HepG2 (cell line): ENCODE measurements around the gene IL17C. TPM values are rescaled to one million over a fixed set of nuclear protein-coding genes. Genes with fewer than 3 reads are reported as not detected.

ENCODE experiments used
- ATAC-seq: fragments of 200-7000 bp; cut with Tn5 transposase; 3 replicates; pipeline ENCODE4 v1.9.1; 2020; ENCODE audit warnings: mild to moderate bottlenecking, moderate library complexity
- BruUV-seq: library from RNA; stranded (reverse); fragments of 400-500 nt; replicated peaks from 2 replicates; lab custom pipeline; 2021; lab: Mats Ljungman, UMichigan
- CTCF ChIA-PET: fragments of 300-600 bp; formaldehyde crosslinking; extraction: SDS; loops from one replicate; lab custom pipeline; 2021; ENCODE audit warnings: low total read pairs, inconsistent platforms, low intra/inter-chr PET ratio; lab: Yijun Ruan, JAX
- POLR2A ChIA-PET: fragments of 350-600 bp; sonication (Branson Sonifier 250); formaldehyde crosslinking; loops from one replicate; lab custom pipeline; 2020; ENCODE audit warnings: antibody characterized with exemption, inconsistent platforms; lab: Yijun Ruan, JAX
- DNase-seq: peaks from one replicate; pipeline ENCODE4 v3.0.0-alpha.2; 2015; ENCODE audit warnings: low spot score
- FAIRE-seq: peaks from 3 replicates; lab custom pipeline; 2011; peaks lifted over from hg19 to GRCh38; lab: Jason Lieb, UNC
- H2AFZ ChIP-seq: one replicate; pipeline ENCODE4 v1.6.1; 2011; ENCODE audit warnings: low read length, inconsistent platforms
- H3K27ac ChIP-seq: fragments of 300-600 bp; 3 replicates; pipeline ENCODE4 v1.8.0; 2011; ENCODE audit warnings: mixed run types, mild to moderate bottlenecking, mixed read lengths, low read length, inconsistent platforms; ENCODE audit not compliant: insufficient read depth; ENCODE audit errors: extremely low read length
- H3K27me3 ChIP-seq, 2 experiments: fragments of 200-600 bp in 1 of 2; 2 replicates in 1 of 2; 3 replicates in 1 of 2; pipeline versions ENCODE4 v1.6.0 to v1.8.0; 2011; ENCODE audit warnings: low read length in 2 of 2, mild to moderate bottlenecking in 2 of 2, moderate library complexity in 2 of 2, inconsistent platforms in 1 of 2; ENCODE audit not compliant: insufficient read depth in 2 of 2, control insufficient read depth in 1 of 2
- H3K36me3 ChIP-seq, 2 experiments: fragments of 200-600 bp in 1 of 2; replicated peaks in 1 of 2; 2 replicates in 1 of 2; 3 replicates in 1 of 2; pipeline versions ENCODE4 v1.5.1 to v1.8.0; 2011; ENCODE audit warnings: low read length in 2 of 2, inconsistent platforms in 1 of 2; ENCODE audit not compliant: insufficient read depth in 2 of 2, control insufficient read depth in 1 of 2
- H3K4me1 ChIP-seq: 2 replicates; pipeline ENCODE4 v1.5.1; 2012; ENCODE audit warnings: low read length, inconsistent platforms; ENCODE audit not compliant: insufficient read depth
- H3K4me2 ChIP-seq: 2 replicates; pipeline ENCODE4 v1.6.0; 2011; ENCODE audit warnings: low read depth, low read length, inconsistent platforms
- H3K4me3 ChIP-seq, 3 experiments: fragments of 200-600 bp in 1 of 3; sonication (generic), shearing (Covaris generic) in 1 of 3; replicated peaks in 1 of 3; 2 replicates each; pipeline ENCODE4 v1.5.1; 2011 to 2016; ENCODE audit warnings: low read length in 3 of 3, inconsistent platforms in 2 of 3, low read depth in 2 of 3, mild to moderate bottlenecking in 2 of 3, control low read depth in 1 of 3, mixed read lengths in 1 of 3; ENCODE audit not compliant: insufficient read depth in 1 of 3
- H3K79me2 ChIP-seq: one replicate; pipeline ENCODE4 v1.6.1; 2011; ENCODE audit warnings: low read length, inconsistent platforms; ENCODE audit not compliant: insufficient read depth
- H3K9ac ChIP-seq: 2 replicates; pipeline ENCODE4 v1.6.0; 2011; ENCODE audit warnings: mild to moderate bottlenecking, low read depth, low read length, inconsistent platforms; ENCODE audit not compliant: insufficient read depth
- H3K9me3 ChIP-seq: 2 replicates; pipeline ENCODE4 v1.5.1; 2012; ENCODE audit warnings: mild to moderate bottlenecking, low read length
- H4K20me1 ChIP-seq: 2 replicates; pipeline ENCODE4 v1.6.0; 2011; ENCODE audit warnings: inconsistent platforms, mild to moderate bottlenecking, low read length, moderate library complexity; ENCODE audit not compliant: insufficient read depth
- CENPX ChIP-seq: sonication (generic); formaldehyde crosslinking; IDR thresholded peaks from 2 replicates; pipeline ENCODE4 v1.9.0; 2021; ENCODE audit warnings: mild to moderate bottlenecking, missing genetic modification reagents, moderate library complexity
- EHMT2 ChIP-seq: fragments of 200-600 bp; sonication (generic); IDR thresholded peaks from 2 replicates; pipeline ENCODE4 v1.7.0; 2017; ENCODE audit warnings: antibody characterized with exemption, low read depth, low read length, borderline replicate concordance
- JUND ChIP-seq: sonication (generic); formaldehyde crosslinking; IDR thresholded peaks from 2 replicates; pipeline ENCODE4 v1.8.0; 2022; ENCODE audit warnings: mild to moderate bottlenecking, missing genetic modification reagents
- KLF16 ChIP-seq, 2 experiments: sonication (generic) in 1 of 2; formaldehyde crosslinking in 1 of 2; IDR thresholded peaks; 2 replicates each; pipeline versions ENCODE4 v1.6.1 to v1.8.0; 2016 to 2023; ENCODE audit warnings: missing genetic modification reagents in 2 of 2, missing compliant biosample characterization in 1 of 2
- MXI1 ChIP-seq: IDR thresholded peaks from 3 replicates; pipeline ENCODE4 v1.6.1; 2012; ENCODE audit warnings: low read depth, low read length, inconsistent platforms, borderline replicate concordance
- NFRKB ChIP-seq: fragments of 450-650 bp; IDR thresholded peaks from 2 replicates; pipeline ENCODE4 v1.6.1; 2017
- RFX1 ChIP-seq: fragments of 450-650 bp; IDR thresholded peaks from 2 replicates; pipeline ENCODE4 v1.6.1; 2017
- TP53 ChIP-seq: sonication (generic); formaldehyde crosslinking; conservative IDR thresholded peaks from 2 replicates; pipeline ENCODE4 v1.4.0; 2020; ENCODE audit warnings: missing genetic modification reagents
- ZNF383 ChIP-seq: sonication (generic); formaldehyde crosslinking; IDR thresholded peaks from 2 replicates; pipeline ENCODE4 v1.4.0; 2020; ENCODE audit warnings: missing genetic modification reagents, mild to moderate bottlenecking, borderline replicate concordance
- ZNF446 ChIP-seq: sonication (generic); formaldehyde crosslinking; IDR thresholded peaks from 2 replicates; pipeline ENCODE4 v1.5.0; 2020; ENCODE audit warnings: mild to moderate bottlenecking, missing genetic modification reagents
- WGBS: methylation state at CpG from one replicate; pipeline ENCODE4 v1.1.6; 2017; ENCODE audit warnings: low lambda C conversion rate; 5-methylcytosine and 5-hydroxymethylcytosine counted together
- in situ Hi-C: cut with HindIII; loops from 2 replicates; pipeline ENCODE4 v1.10.0; 2017; ENCODE audit warnings: low pct_unique_long_range_greater_than_20kb; ENCODE audit not compliant: extremely low pct_ligation_motif_present
- intact Hi-C: fragments of 100-400 bp; cut with micrococcal nuclease; formaldehyde crosslinking; loops from one replicate; pipeline ENCODE4 v1.10.0; 2022; ENCODE audit not compliant: unreplicated experiment
- polyA plus RNA-seq, 8 experiments: library from polyadenylated mRNA; depleted of rRNA in 3 of 8; stranded (reverse) in 7 of 8; unstranded in 1 of 8; fragments of >200 nt; fragmentation: Illumina TruSeq in 4 of 8; extraction: Trizol in 4 of 8; gene quantifications; 2 replicates each; pipeline versions ENCODE4 v1.2.1 to v1.2.3, GENCODE V29; 2011 to 2016; ENCODE audit warnings: low read depth in 4 of 8, missing spikeins in 1 of 8, mixed read lengths in 1 of 8; ENCODE audit not compliant: insufficient read depth in 1 of 8
- total RNA-seq, 5 experiments: library from RNA; depleted of rRNA; stranded (reverse); fragments of >200 nt; fragmentation: Illumina TruSeq; extraction: Trizol; gene quantifications; 2 replicates each; pipeline ENCODE4 v1.2.3, GENCODE V29; 2016; ENCODE audit warnings: low read depth in 1 of 5
- TF ChIP-seq, protein P1 (sequence below), 2 experiments: sonication (generic) in 1 of 2; formaldehyde crosslinking in 1 of 2; IDR thresholded peaks; 2 replicates each; pipeline versions ENCODE4 v1.5.1 to v1.6.1; 2011 to 2020; ENCODE audit warnings: borderline replicate concordance in 1 of 2, low read depth in 1 of 2, low read length in 1 of 2, mild to moderate bottlenecking in 1 of 2, missing genetic modification reagents in 1 of 2, moderate library complexity in 1 of 2
- TF ChIP-seq, protein P2 (sequence below): sonication (generic); formaldehyde crosslinking; IDR thresholded peaks from 2 replicates; pipeline ENCODE4 v1.5.1; 2020; ENCODE audit warnings: mild to moderate bottlenecking, missing genetic modification reagents, moderate library complexity
- TF ChIP-seq, protein P3 (sequence below): sonication (generic); formaldehyde crosslinking; IDR thresholded peaks from 2 replicates; pipeline ENCODE4 v1.8.0; 2023; ENCODE audit warnings: mild to moderate bottlenecking, missing genetic modification reagents
- TF ChIP-seq, protein P4 (sequence below): sonication (generic); formaldehyde crosslinking; IDR thresholded peaks from 2 replicates; pipeline ENCODE4 v1.5.0; 2020; ENCODE audit warnings: mild to moderate bottlenecking, missing genetic modification reagents

IL17C gene
- total and polyA plus RNA-seq, 2 of the 13 experiments (the other 11 are each of a cell fraction or from before 2014, with no cell fraction given), result not detected

DNA sequence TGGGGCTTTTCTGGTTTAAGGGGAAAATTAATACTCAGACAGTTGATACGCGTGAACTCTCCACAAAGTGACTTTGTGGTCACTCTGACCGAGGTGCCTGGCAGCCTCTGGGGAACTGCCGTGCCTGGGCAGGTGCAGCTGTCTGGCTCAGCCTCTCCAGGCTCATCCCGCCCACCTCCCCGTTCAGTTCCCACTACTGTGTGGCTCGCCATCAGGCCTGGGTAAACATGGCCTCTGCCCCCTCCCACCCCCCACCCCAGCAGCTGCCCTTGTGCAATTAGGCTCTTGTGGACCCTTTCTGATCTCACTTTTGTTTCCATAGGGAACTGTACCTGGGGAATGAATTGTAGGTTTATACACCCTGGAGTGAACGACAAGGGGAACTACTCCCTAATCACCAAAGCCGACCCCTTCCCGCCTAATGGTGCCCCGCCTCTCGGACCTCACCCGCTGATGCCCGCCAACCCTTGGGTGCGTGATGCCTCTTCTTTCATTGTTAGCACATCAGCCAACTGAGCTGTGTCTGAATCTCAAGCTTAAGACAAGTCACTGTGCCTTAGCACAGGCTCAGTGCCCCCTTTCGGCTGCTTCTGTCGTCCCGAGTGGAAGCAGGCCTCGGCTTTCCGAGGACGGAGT is 40.4 kb upstream of the IL17C start:
- in situ Hi-C loops, result no loop called here
- Histone ChIP-seq H3K36me3 (peaks cover 33 to 56% of the 10 kb centered on the region in 2 experiments), H3K4me1 (peaks cover 43% of the 10 kb centered on the region), H3K4me3 (peak overlapping the region in 1 of 3 experiments; percentile 44; a peak in 3 of 6 replicates), H3K9me3 (no peaks in the 10 kb centered on the region), H2AFZ (no peak overlapping the region), H3K9ac (peak overlapping the region; percentile 33), H4K20me1 (peaks cover 3% of the 10 kb centered on the region), H3K27me3 (no peaks in the 10 kb centered on the region), H3K4me2 (peak overlapping the region; percentile 66), H3K79me2 (peaks cover 10% of the 10 kb centered on the region), H3K27ac (peak overlapping the region; percentile 71)
- FAIRE-seq, result peak; percentile 84
- peak; percentile 81 for DNase-seq
- WGBS, result 37% methylated on average over 21 of the region's 21 CpGs
- ChIA-PET POLR2A (interaction anchor here (0.7 to 1.8 kb wide), 5 partner anchors 20 to 110 kb away, joined by 3 to 4 read pairs (median 3); partner anchors contain the start of gene ZC3H18), CTCF (no interaction called here)
- intact Hi-C loops, result loop anchor here (5.0 kb wide), 1 partner anchor 54 kb away; the partner anchor contains the start of gene CYBA
- BruUV-seq, result no TSS peak
- peak; percentile 95 for ATAC-seq
- no peak; a peak in 1 of 4 replicates for TF ChIP-seq KLF16 (CRISPR knock-in tag; IDR thresholded peaks at IDR 0.05)
- TF ChIP-seq CENPX, result no peak
- no peak for TF ChIP-seq ZNF446
- no peak for TF ChIP-seq JUND
- no peak for TF ChIP-seq RFX1
- no peak for TF ChIP-seq ZNF383
- TF ChIP-seq, protein P1, sequence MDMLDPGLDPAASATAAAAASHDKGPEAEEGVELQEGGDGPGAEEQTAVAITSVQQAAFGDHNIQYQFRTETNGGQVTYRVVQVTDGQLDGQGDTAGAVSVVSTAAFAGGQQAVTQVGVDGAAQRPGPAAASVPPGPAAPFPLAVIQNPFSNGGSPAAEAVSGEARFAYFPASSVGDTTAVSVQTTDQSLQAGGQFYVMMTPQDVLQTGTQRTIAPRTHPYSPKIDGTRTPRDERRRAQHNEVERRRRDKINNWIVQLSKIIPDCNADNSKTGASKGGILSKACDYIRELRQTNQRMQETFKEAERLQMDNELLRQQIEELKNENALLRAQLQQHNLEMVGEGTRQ (IDR thresholded peaks at IDR 0.05; ENCODE audit: low read depth, low read length), result no peak
- TF ChIP-seq, protein P1 (CRISPR knock-in tag; IDR thresholded peaks at IDR 0.05; ENCODE audit: borderline replicate concordance), result no peak
- no peak for TF ChIP-seq TP53
- TF ChIP-seq, protein P2, sequence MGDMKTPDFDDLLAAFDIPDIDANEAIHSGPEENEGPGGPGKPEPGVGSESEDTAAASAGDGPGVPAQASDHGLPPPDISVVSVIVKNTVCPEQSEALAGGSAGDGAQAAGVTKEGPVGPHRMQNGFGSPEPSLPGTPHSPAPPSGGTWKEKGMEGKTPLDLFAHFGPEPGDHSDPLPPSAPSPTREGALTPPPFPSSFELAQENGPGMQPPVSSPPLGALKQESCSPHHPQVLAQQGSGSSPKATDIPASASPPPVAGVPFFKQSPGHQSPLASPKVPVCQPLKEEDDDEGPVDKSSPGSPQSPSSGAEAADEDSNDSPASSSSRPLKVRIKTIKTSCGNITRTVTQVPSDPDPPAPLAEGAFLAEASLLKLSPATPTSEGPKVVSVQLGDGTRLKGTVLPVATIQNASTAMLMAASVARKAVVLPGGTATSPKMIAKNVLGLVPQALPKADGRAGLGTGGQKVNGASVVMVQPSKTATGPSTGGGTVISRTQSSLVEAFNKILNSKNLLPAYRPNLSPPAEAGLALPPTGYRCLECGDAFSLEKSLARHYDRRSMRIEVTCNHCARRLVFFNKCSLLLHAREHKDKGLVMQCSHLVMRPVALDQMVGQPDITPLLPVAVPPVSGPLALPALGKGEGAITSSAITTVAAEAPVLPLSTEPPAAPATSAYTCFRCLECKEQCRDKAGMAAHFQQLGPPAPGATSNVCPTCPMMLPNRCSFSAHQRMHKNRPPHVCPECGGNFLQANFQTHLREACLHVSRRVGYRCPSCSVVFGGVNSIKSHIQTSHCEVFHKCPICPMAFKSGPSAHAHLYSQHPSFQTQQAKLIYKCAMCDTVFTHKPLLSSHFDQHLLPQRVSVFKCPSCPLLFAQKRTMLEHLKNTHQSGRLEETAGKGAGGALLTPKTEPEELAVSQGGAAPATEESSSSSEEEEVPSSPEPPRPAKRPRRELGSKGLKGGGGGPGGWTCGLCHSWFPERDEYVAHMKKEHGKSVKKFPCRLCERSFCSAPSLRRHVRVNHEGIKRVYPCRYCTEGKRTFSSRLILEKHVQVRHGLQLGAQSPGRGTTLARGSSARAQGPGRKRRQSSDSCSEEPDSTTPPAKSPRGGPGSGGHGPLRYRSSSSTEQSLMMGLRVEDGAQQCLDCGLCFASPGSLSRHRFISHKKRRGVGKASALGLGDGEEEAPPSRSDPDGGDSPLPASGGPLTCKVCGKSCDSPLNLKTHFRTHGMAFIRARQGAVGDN (CRISPR knock-in tag), result peak; percentile 81
- TF ChIP-seq NFRKB, result no peak
- TF ChIP-seq, protein P3, sequence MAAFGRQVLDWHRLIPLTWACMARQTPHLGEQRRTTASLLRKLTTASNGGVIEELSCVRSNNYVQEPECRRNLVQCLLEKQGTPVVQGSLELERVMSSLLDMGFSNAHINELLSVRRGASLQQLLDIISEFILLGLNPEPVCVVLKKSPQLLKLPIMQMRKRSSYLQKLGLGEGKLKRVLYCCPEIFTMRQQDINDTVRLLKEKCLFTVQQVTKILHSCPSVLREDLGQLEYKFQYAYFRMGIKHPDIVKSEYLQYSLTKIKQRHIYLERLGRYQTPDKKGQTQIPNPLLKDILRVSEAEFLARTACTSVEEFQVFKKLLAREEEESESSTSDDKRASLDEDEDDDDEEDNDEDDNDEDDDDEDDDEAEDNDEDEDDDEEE (CRISPR knock-in tag), result no peak
- TF ChIP-seq, protein P4, sequence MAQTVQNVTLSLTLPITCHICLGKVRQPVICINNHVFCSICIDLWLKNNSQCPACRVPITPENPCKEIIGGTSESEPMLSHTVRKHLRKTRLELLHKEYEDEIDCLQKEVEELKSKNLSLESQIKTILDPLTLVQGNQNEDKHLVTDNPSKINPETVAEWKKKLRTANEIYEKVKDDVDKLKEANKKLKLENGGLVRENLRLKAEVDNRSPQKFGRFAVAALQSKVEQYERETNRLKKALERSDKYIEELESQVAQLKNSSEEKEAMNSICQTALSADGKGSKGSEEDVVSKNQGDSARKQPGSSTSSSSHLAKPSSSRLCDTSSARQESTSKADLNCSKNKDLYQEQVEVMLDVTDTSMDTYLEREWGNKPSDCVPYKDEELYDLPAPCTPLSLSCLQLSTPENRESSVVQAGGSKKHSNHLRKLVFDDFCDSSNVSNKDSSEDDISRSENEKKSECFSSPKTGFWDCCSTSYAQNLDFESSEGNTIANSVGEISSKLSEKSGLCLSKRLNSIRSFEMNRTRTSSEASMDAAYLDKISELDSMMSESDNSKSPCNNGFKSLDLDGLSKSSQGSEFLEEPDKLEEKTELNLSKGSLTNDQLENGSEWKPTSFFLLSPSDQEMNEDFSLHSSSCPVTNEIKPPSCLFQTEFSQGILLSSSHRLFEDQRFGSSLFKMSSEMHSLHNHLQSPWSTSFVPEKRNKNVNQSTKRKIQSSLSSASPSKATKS (CRISPR knock-in tag), result no peak
- no peak for TF ChIP-seq EHMT2
- TF ChIP-seq MXI1, result peak; percentile 53; the same call in 1 of the 3 replicates
